Bronchial epithelial cell (primary cell): ENCODE results near the gene WDFY2. TPM values are rescaled to one million over a fixed set of nuclear protein-coding genes. Genes with fewer than 3 reads are reported as not detected.

Experiments used
- DNase-seq: peaks from one replicate; pipeline ENCODE4 v3.0.0-alpha.2; 2010; ENCODE audit warnings: low read depth
- FAIRE-seq: peaks from 2 replicates; lab custom pipeline; 2011; peaks lifted over from hg19 to GRCh38; lab: Jason Lieb, UNC
- H3K27me3 ChIP-seq: 2 replicates; pipeline ENCODE4 v1.5.1; 2011; ENCODE audit warnings: low read length; ENCODE audit not compliant: control insufficient read depth, insufficient read depth
- H3K36me3 ChIP-seq: 2 replicates; pipeline ENCODE4 v1.5.1; 2011; ENCODE audit warnings: low read length; ENCODE audit not compliant: control insufficient read depth, insufficient read depth
- H3K4me3 ChIP-seq: 2 replicates; pipeline ENCODE4 v1.5.1; 2011; ENCODE audit warnings: mild to moderate bottlenecking, low read depth, low read length, control low read depth
- CTCF ChIP-seq: IDR thresholded peaks from 2 replicates; pipeline ENCODE4 v1.5.1; 2011; ENCODE audit warnings: mild to moderate bottlenecking, moderate library complexity, low read length, control low read depth, inconsistent platforms; ENCODE audit not compliant: insufficient read depth, severe bottlenecking
- total RNA-seq: library from RNA; depleted of rRNA; stranded (reverse); fragments of >200 nt; gene quantifications from 2 replicates; pipeline ENCODE4 v1.2.1, GENCODE V29; 2014

WDFY2 gene
- total RNA-seq, 1 donor from 2014 or later, result 11.3 TPM

GRCh38 chr13:51745243-51745642 is 161.0 kb downstream of the WDFY2 start:
- no peak for TF ChIP-seq CTCF
- Histone ChIP-seq H3K4me3 (no peak overlapping the region), H3K36me3 (peaks cover 12% of the 10 kb centered on the region), H3K27me3 (no peaks in the 10 kb centered on the region)
- DNase-seq (no peak), FAIRE-seq (no peak)

- peaks cover 11% of the 10 kb centered on the region for H3K36me3 ChIP-seq
- H3K4me3 ChIP-seq, result no peak overlapping the region
- DNase-seq, result no peak
- no peaks in the 10 kb centered on the region for H3K27me3 ChIP-seq
- no peak for TF ChIP-seq CTCF
- FAIRE-seq, result no peak
Measured at GRCh38 chr13:51746802-51747201, 162.5 kb downstream of the WDFY2 start.

GRCh38 chr13:51747438-51748434 is 163.5 kb downstream of the WDFY2 start:
- TF ChIP-seq CTCF, result no peak
- H3K36me3 ChIP-seq, result peaks cover 17% of the 10 kb centered on the region

GRCh38 chr13:51756651-51757050 is 172.4 kb downstream of the WDFY2 start:
- Histone ChIP-seq H3K36me3 (peaks cover 34% of the 10 kb centered on the region), H3K27me3 (no peaks in the 10 kb centered on the region), H3K4me3 (no peak overlapping the region)
- no peak for TF ChIP-seq CTCF
- FAIRE-seq (no peak), DNase-seq (no peak)

More at GRCh38 chr13:51747438-51748434, 163.5 kb downstream of the WDFY2 start:
- DNase-seq (no peak), FAIRE-seq (no peak)
- no peaks in the 10 kb centered on the region for H3K27me3 ChIP-seq
- H3K4me3 ChIP-seq, result no peak overlapping the region

- FAIRE-seq, result no peak
Measured at GRCh38 chr13:51758691-51759090, 174.4 kb downstream of the WDFY2 start.

More at GRCh38 chr13:51758691-51759090, 174.4 kb downstream of the WDFY2 start:
- no peaks in the 10 kb centered on the region for H3K27me3 ChIP-seq
- no peak overlapping the region for H3K4me3 ChIP-seq
- TF ChIP-seq CTCF, result no peak
- H3K36me3 ChIP-seq, result peaks cover 32% of the 10 kb centered on the region
- no peak for DNase-seq
